Left lung (tissue), 10 donors: ENCODE results near the gene EDNRB. TPM values are rescaled to one million over a fixed set of nuclear protein-coding genes. Genes with fewer than 3 reads are reported as not detected.
"Not testable (repeated sequence)": the region's sequence is repeated elsewhere in the genome, so short reads cannot be mapped to it uniquely, and the experiment has no call there.

ENCODE experiments used
- ATAC-seq: fragments of 200-7000 bp; cut with Tn5 transposase; one replicate; pipeline ENCODE4 v1.9.1; 2020; ENCODE audit warnings: moderate library complexity
- DNase-seq, 4 donors: peaks; one replicate each; pipeline ENCODE4 v3.0.0-alpha.2; 2013 to 2020
- H3K27ac ChIP-seq, 2 donors: fragments of 200-600 bp; sonication (generic) in 1 of 2; one replicate each; pipeline versions ENCODE4 v1.5.0 to v1.8.0; 2020 to 2021
- H3K27me3 ChIP-seq, 2 donors: fragments of 200-600 bp; sonication (generic) in 1 of 2; one replicate each; pipeline versions ENCODE4 v1.5.0 to v1.8.0; 2020 to 2021
- H3K36me3 ChIP-seq, 2 donors: fragments of 200-600 bp; sonication (generic) in 1 of 2; one replicate each; pipeline versions ENCODE4 v1.5.0 to v1.8.0; 2020 to 2021
- H3K4me1 ChIP-seq, 2 donors: fragments of 200-600 bp; one replicate each; pipeline ENCODE4 v1.8.0; 2021
- H3K4me3 ChIP-seq, 2 donors: fragments of 200-600 bp; sonication (generic) in 1 of 2; one replicate each; pipeline versions ENCODE4 v1.5.0 to v1.8.0; 2020 to 2021; ENCODE audit warnings: mild to moderate bottlenecking in 1 of 2
- H3K9me3 ChIP-seq, 2 donors: fragments of 200-600 bp; sonication (generic) in 1 of 2; one replicate each; pipeline versions ENCODE4 v1.5.0 to v1.8.0; 2020 to 2021
- intact Hi-C, 2 donors: fragments of 100-400 bp; cut with DNase I; formaldehyde crosslinking; loops; one replicate each; pipeline versions ENCODE4 v1.11.2 to v1.14.2; 2022
- polyA plus RNA-seq, 6 donors: library from polyadenylated mRNA; unstranded; fragments of 120-200 nt; gene quantifications; one replicate each; pipeline ENCODE4 v1.2.1, GENCODE V29; 2013; ENCODE audit not compliant: insufficient read length in 6 of 6
- total RNA-seq, 2 donors: library from RNA; stranded (reverse); fragmentation: NEBNext Ultra II Directional; extraction: Animal tissue kit (Norgen Biotek cat#: 25700); gene quantifications; one replicate each; pipeline ENCODE4 v1.2.1, GENCODE V29; 2021
- TF ChIP-seq, protein P1 (sequence below), 2 donors: fragments of 200-600 bp; sonication (generic) in 1 of 2; IDR thresholded peaks; one replicate each; pipeline versions ENCODE4 v1.5.0 to v1.8.0; 2021; ENCODE audit warnings: antibody characterized with exemption in 2 of 2
- donor health status: DM: no; HTN: yes; CAD: no.
- donor health status: DM: no; HTN: no; CAD: no.

EDNRB gene
- total and polyA plus RNA-seq, 8 donors = 58.4 to 142 (median 112) TPM

DNA sequence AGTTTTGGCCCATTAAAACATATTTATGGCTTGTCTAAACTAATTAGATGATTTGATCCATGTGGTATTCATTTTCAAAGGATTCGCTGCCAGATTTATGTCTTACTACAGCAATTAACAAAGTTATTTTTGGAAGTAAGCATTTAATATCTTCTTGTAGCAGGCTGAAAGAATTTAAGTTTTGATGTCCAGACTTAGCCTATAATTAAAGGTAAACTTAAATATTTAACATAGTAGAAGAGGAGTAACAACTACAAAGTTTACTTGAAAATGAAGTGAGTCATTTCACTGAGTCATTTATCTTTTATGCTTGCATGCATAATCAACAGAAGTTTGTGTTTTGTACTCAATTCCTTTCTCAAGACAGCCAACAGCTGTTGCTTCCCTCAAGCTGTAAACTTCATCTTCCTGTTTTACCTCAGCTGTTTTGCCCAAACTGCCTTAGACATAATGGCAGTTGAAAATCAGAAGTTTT is 58.1 kb downstream of the EDNRB start:
- Histone ChIP-seq H3K27me3 (no peaks in the 10 kb centered on the region), H3K36me3 (no peaks in the 10 kb centered on the region), H3K27ac (peak overlapping the region in 1 of 2 donors; percentile 82), H3K4me3 (no peak overlapping the region), H3K9me3 (no peaks in the 10 kb centered on the region), H3K4me1 (peaks cover 8 to 42% of the 10 kb centered on the region in 2 donors)
- DNase-seq (peak in 2 of 4 donors; percentile 59 to 62), ATAC-seq (peak; percentile 42)
- intact Hi-C loops = no loop called here
- TF ChIP-seq, protein P1, sequence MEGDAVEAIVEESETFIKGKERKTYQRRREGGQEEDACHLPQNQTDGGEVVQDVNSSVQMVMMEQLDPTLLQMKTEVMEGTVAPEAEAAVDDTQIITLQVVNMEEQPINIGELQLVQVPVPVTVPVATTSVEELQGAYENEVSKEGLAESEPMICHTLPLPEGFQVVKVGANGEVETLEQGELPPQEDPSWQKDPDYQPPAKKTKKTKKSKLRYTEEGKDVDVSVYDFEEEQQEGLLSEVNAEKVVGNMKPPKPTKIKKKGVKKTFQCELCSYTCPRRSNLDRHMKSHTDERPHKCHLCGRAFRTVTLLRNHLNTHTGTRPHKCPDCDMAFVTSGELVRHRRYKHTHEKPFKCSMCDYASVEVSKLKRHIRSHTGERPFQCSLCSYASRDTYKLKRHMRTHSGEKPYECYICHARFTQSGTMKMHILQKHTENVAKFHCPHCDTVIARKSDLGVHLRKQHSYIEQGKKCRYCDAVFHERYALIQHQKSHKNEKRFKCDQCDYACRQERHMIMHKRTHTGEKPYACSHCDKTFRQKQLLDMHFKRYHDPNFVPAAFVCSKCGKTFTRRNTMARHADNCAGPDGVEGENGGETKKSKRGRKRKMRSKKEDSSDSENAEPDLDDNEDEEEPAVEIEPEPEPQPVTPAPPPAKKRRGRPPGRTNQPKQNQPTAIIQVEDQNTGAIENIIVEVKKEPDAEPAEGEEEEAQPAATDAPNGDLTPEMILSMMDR (IDR thresholded peaks at IDR 0.05) = no peak

DNA sequence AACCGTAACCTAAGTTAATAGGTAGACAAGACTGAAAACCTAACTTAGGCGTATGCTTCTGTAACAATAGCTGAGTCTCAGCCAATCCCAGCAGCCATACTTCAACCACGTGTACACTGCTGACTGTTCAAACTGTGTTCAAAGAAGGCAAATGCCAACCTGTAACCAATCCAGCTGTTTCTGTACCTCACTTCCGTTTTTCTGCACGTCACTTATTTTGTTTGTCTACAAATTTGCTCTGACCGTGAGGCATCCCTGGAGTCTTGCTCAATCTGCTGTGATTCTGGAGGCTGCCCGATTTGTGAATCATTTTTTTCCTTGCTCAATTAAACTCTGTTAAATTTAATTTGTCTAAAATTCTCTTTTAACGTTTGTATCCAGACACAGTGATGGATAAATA is 59.2 kb downstream of the EDNRB start:
- TF ChIP-seq, protein P1 (IDR thresholded peaks at IDR 0.05) = no peak
- Histone ChIP-seq H3K36me3 (no peaks in the 10 kb centered on the region), H3K9me3 (no peaks in the 10 kb centered on the region), H3K27me3 (no peaks in the 10 kb centered on the region), H3K4me3 (no peak overlapping the region), H3K4me1 (peaks cover 8 to 42% of the 10 kb centered on the region in 2 donors), H3K27ac (peak overlapping the region in 1 of 2 donors; percentile 82)
- ATAC-seq (peak; percentile 30), DNase-seq (peak in 1 of 4 donors; percentile 35)
- intact Hi-C loops = no loop called here

DNA sequence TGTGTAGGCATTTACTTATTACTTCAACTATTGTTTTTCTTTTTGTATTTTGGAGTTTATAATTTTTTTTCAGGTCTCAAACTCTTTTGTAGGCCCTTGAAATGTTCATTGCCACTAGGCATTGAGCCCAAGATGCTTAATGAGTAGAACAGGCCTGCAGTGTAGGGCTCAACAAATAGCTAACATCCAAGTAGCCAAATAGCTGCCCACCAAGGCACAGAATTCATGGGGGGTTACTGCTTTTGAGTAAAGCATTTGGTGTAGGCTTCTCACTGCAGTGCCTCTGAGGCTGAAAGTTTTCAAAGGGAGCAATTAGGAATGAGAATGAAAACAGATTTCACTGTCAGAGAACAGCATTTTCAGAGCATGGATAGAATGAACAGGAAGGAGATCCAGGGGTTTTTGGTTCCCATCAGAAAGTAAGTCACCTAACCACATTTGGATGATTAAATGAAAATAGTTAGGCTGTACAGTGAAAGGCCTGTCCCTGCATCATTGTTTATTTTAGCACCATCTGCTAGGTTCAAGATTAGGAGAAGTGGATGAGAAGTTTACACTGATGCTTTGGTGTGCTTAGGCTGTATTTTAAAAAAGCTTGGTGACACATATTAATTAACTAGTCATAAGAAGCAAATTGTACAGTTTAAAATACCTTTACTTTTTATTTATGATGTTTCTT is 61.0 kb downstream of the EDNRB start:
- Histone ChIP-seq H3K27ac (no peak overlapping the region), H3K36me3 (no peaks in the 10 kb centered on the region), H3K4me1 (peaks cover 8 to 34% of the 10 kb centered on the region in 2 donors), H3K4me3 (no peak overlapping the region), H3K9me3 (no peaks in the 10 kb centered on the region), H3K27me3 (no peaks in the 10 kb centered on the region)
- TF ChIP-seq, protein P1 (IDR thresholded peaks at IDR 0.05) = no peak
- intact Hi-C loops = no loop called here
- no peak for ATAC-seq
- DNase-seq = no peak

DNA sequence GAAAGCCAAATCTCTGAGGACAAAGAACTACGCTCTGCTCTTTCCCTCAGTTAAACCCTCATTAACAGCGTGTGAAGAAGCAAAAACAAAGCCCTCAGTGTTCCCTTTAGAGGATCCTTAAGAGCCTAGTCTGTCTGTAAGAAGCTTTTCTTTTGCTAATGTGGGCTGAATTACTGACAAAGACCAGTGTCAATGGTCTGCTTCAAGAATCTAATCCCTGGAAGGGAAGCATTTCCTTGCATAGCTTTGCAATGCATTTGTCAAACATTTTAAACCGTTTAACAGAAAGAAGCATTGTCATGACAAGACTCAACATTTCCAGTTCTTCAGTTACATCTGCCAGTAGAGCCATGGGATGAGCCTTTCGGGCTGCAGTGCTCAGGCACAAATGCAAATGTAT is 64.9 kb downstream of the EDNRB start:
- no peak for ATAC-seq
- intact Hi-C loops = no loop called here

DNA sequence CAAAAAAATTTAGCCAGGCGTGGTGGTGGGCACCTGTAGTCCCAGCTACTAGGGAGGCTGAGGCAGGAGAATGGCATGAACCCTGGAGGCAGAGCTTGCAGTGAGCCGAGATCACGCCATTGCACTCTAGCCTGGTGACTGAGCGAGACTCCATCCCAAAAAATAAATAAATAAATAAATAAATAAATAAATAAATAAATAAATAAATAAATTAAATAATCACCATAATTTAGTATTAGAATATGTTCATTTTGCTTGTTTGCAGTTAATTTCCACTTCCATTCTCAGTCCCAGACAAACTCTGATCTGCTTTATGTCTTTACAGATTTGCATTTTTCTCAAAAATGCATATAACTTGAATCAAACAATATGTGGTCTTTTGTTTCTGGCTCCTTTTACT is 70.6 kb downstream of the EDNRB start:
- H3K27me3 ChIP-seq, H3K4me1 ChIP-seq, DNase-seq, intact Hi-C loops, ATAC-seq, H3K4me3 ChIP-seq, H3K27ac ChIP-seq, H3K9me3 ChIP-seq, H3K36me3 ChIP-seq: not testable (repeated sequence)

More for the DNA sequence above, 64.9 kb downstream of the EDNRB start:
- H3K27ac ChIP-seq = no peak overlapping the region
- no peaks in the 10 kb centered on the region for H3K27me3 ChIP-seq
- no peaks in the 10 kb centered on the region for H3K36me3 ChIP-seq
- DNase-seq = no peak
- H3K4me3 ChIP-seq = no peak overlapping the region
- H3K4me1 ChIP-seq = no peaks in the 10 kb centered on the region
- peaks cover 0 to 7% of the 10 kb centered on the region in 2 donors for H3K9me3 ChIP-seq
- TF ChIP-seq, protein P1 (IDR thresholded peaks at IDR 0.05) = no peak
